Measurements from ENCODE around the gene WDR31. TPM values are rescaled to one million over a fixed set of nuclear protein-coding genes. Genes with fewer than 3 reads are reported as not detected.
A peak's percentile ranks its signal among the peaks of the same experiment; 100 is the strongest.

The WDR31 gene
- total and polyA plus RNA-seq, 2 of the 4 experiments (the other 2 are of a cell fraction): 0.29 to 0.36 TPM

GRCh38 chr9:113274474-113275156 is 65.5 kb downstream of the WDR31 start:
- Histone ChIP-seq H3K4me1 (ENCODE audit: control insufficient read depth, insufficient read depth, low read length) (peaks cover 2% of the 10 kb centered on the region; the same call in 1 of the 2 replicates), H2BK15ac (ENCODE audit: low read depth, low read length) (no peak overlapping the region), H3K14ac (replicated peaks; ENCODE audit: low read depth, low read length) (peak overlapping the region; percentile 39), H4K20me1 (ENCODE audit: insufficient read depth, low read length) (no peaks in the 10 kb centered on the region), H2BK5ac (ENCODE audit: low read depth, low read length, poor library complexity, severe bottlenecking) (peak overlapping the region; percentile 80), H3K27ac (ENCODE audit: insufficient read depth, low read length) (peak overlapping the region; percentile 65), H3K9me1 (ENCODE audit: insufficient read depth, low read length) (no peaks in the 10 kb centered on the region), H3K23ac (ENCODE audit: low read depth, low read length) (peak overlapping the region; percentile 40; the same call in 1 of the 2 replicates), H2AFZ (replicated peaks; ENCODE audit: low read length, poor library complexity) (peak overlapping the region; percentile 98), H3K9ac (ENCODE audit: low read depth, low read length) (peak overlapping the region; percentile 70), H3K36me3 (ENCODE audit: control insufficient read depth, insufficient read depth, low read length) (peaks cover 19% of the 10 kb centered on the region), H3K56ac (ENCODE audit: extremely low read depth, insufficient read depth, low read length) (peak overlapping the region; percentile 59), H3K4me3 (ENCODE audit: insufficient read depth, low read depth, low read length) (peak overlapping the region; percentile 74), H2AK9ac (replicated peaks; ENCODE audit: low read depth, low read length, poor library complexity) (peak overlapping the region; percentile 45), H2AK5ac (ENCODE audit: low read depth, low read length) (peak overlapping the region; percentile 37; the same call in 1 of the 2 replicates), H3K4ac (ENCODE audit: low read depth, low read length) (peak overlapping the region; percentile 51), H4K8ac (ENCODE audit: low read depth in 2 of 2, low read length in 2 of 2) (peak overlapping the region; percentile 45 to 80), H4K91ac (ENCODE audit: insufficient read depth, low read depth, low read length) (peak overlapping the region; percentile 74; the same call in 1 of the 2 replicates), H3K27me3 (ENCODE audit: control insufficient read depth, insufficient read depth, low read length) (no peaks in the 10 kb centered on the region), H3K18ac (ENCODE audit: low read depth, low read length) (peak overlapping the region; percentile 33), H4K5ac (ENCODE audit: low read depth, low read length) (peak overlapping the region; percentile 40), H3K9me3 (ENCODE audit: control insufficient read depth, insufficient read depth, low read length) (no peaks in the 10 kb centered on the region), H2BK20ac (ENCODE audit: low read depth, low read length) (no peak overlapping the region), H3K79me1 (ENCODE audit: low read depth in 1 of 2, low read length in 2 of 2) (peaks cover 15 to 31% of the 10 kb centered on the region in 2 experiments), H2BK120ac (ENCODE audit: low read depth, low read length) (0 out of 2 replicates have a peak overlapping the region, but pooled peaks have one; percentile 36), H3K4me2 (ENCODE audit: low read depth, low read length) (peak overlapping the region; percentile 96)
- intact Hi-C loops (cut with micrococcal nuclease) (loop anchor here (1.0 to 10.0 kb wide), 4 partner anchors 53 to 380 kb away; partner anchors contain the start of genes FKBP15 and SLC31A1), dilution Hi-C loops (cut with HindIII; ENCODE audit: low sequenced_read_pairs, unreplicated experiment) (no loop called here), in situ Hi-C loops (cut with MboI; ENCODE audit: low sequenced_read_pairs) (no loop called here)
- ChIA-PET POLR2A (ENCODE audit: unreplicated experiment) (interaction anchor here (0.6 kb wide), 2 partner anchors 10 to 131 kb away, joined by 3 to 5 read pairs; no protein-coding TSS in a partner anchor), CTCF (interaction anchor here (0.7 to 1.9 kb wide), 6 partner anchors 10 to 96 kb away, joined by 3 to 7 read pairs (median 3); partner anchors contain the start of genes FKBP15 and SLC31A1)
- TF ChIP-seq BHLHE40 (IDR thresholded peaks at IDR 0.05; ENCODE audit: low read depth, low read length) (no peak), USF2 (IDR thresholded peaks at IDR 0.05; ENCODE audit: low read depth, low read length) (no peak), CTCF (conservative IDR thresholded peaks at IDR 0.05; ENCODE audit: low read depth, low read length) (peak; percentile 68), SMC3 (IDR thresholded peaks at IDR 0.05; ENCODE audit: low read depth, low read length) (peak; percentile 31; the same call in 1 of the 2 replicates), RAD21 (IDR thresholded peaks at IDR 0.05; ENCODE audit: low read length) (peak; percentile 56), NFE2L2 (IDR thresholded peaks at IDR 0.05; ENCODE audit: low read depth, low read length) (no peak), RFX5 (IDR thresholded peaks at IDR 0.05; ENCODE audit: low read depth, low read length) (no peak)
- no TSS peak for BruUV-seq (replicated peaks)
- 0% methylated on average over 10 of the region's 15 CpGs; no CpG with 5 or more reads in 1 of the 2 experiments for WGBS, 2 experiments (ENCODE audit: extremely low coverage in 2 of 2, insufficient read length in 1 of 2)
- DNase-seq (peak; percentile 64), ATAC-seq (ENCODE audit: low read depth) (peak; percentile 12; the same call in 1 of the 2 replicates)

Measured in IMR-90 (cell line).